Measurements from ENCODE around the gene GALR2.

Gene GALR2

GRCh38 chr17:76081295-76082210 lies 7.0 kb downstream of the GALR2 start:
- DNase-seq (ENCODE audit: extremely low spot score), result no peak
- ChIA-PET CTCF (no interaction called here), POLR2A (interaction anchor here (1.9 kb wide), 1 partner anchor 9 kb away, joined by 11 read pairs; the partner anchor contains the start of gene SRP68)
- TF ChIP-seq FOXM1 (IDR thresholded peaks at IDR 0.05; ENCODE audit: borderline replicate concordance), result no peak

- CTCF ChIA-PET, result interaction anchor here (0.9 kb wide), 1 partner anchor 69 kb away, joined by 3 read pairs; no protein-coding TSS in a partner anchor
Observed at GRCh38 chr17:76082326-76083251, 8.0 kb downstream of the GALR2 start.

GRCh38 chr17:76083536-76084182 lies 9.1 kb downstream of the GALR2 start:
- ChIA-PET POLR2A (interaction anchor here (1.0 kb wide), 1 partner anchor 11 kb away, joined by 6 read pairs; the partner anchor contains the start of gene SRP68), CTCF (no interaction called here)
- no peak for TF ChIP-seq FOXA1 (IDR thresholded peaks at IDR 0.05)
- TF ChIP-seq SP1 (IDR thresholded peaks at IDR 0.05), result no peak
- TF ChIP-seq FOXM1 (IDR thresholded peaks at IDR 0.05; ENCODE audit: borderline replicate concordance), result no peak
- no peak for TF ChIP-seq TARDBP (IDR thresholded peaks at IDR 0.05)
- TF ChIP-seq BHLHE40 (IDR thresholded peaks at IDR 0.05; ENCODE audit: borderline replicate concordance), result no peak
- no peak for TF ChIP-seq HDGF (IDR thresholded peaks at IDR 0.05; ENCODE audit: borderline replicate concordance)
- no peak for TF ChIP-seq ARNT (IDR thresholded peaks at IDR 0.05)
- no peak for TF ChIP-seq PKNOX1 (IDR thresholded peaks at IDR 0.05)
- no peak for TF ChIP-seq CTBP1 (IDR thresholded peaks at IDR 0.05; ENCODE audit: borderline replicate concordance)
- no peak for TF ChIP-seq FOXK2 (IDR thresholded peaks at IDR 0.05)
- no peak for TF ChIP-seq NFRKB (IDR thresholded peaks at IDR 0.05)
- TF ChIP-seq ZNF384 (IDR thresholded peaks at IDR 0.05), result no peak
- no peak for TF ChIP-seq SUZ12 (IDR thresholded peaks at IDR 0.05)
- TF ChIP-seq LEF1 (IDR thresholded peaks at IDR 0.05; ENCODE audit: borderline replicate concordance), result no peak
- no peak for TF ChIP-seq ELF4 (IDR thresholded peaks at IDR 0.05)
- TF ChIP-seq L3MBTL2 (conservative IDR thresholded peaks at IDR 0.05), result no peak
- no peak for DNase-seq (ENCODE audit: extremely low spot score)

More at GRCh38 chr17:76082326-76083251, 8.0 kb downstream of the GALR2 start:
- no peak for TF ChIP-seq FOXK2 (IDR thresholded peaks at IDR 0.05)
- no peak for TF ChIP-seq LEF1 (IDR thresholded peaks at IDR 0.05; ENCODE audit: borderline replicate concordance)
- no peak for TF ChIP-seq NFRKB (IDR thresholded peaks at IDR 0.05)
- TF ChIP-seq CTBP1 (IDR thresholded peaks at IDR 0.05; ENCODE audit: borderline replicate concordance), result no peak
- no peak for TF ChIP-seq ELF4 (IDR thresholded peaks at IDR 0.05)
- no peak for TF ChIP-seq TARDBP (IDR thresholded peaks at IDR 0.05)
- TF ChIP-seq ZNF384 (IDR thresholded peaks at IDR 0.05), result no peak
- TF ChIP-seq HDGF (IDR thresholded peaks at IDR 0.05; ENCODE audit: borderline replicate concordance), result no peak
- no peak for TF ChIP-seq SUZ12 (IDR thresholded peaks at IDR 0.05)
- no peak for TF ChIP-seq FOXA1 (IDR thresholded peaks at IDR 0.05)
- TF ChIP-seq L3MBTL2 (conservative IDR thresholded peaks at IDR 0.05), result no peak
- no peak for TF ChIP-seq BHLHE40 (IDR thresholded peaks at IDR 0.05; ENCODE audit: borderline replicate concordance)
- DNase-seq (ENCODE audit: extremely low spot score), result no peak
- POLR2A ChIA-PET, result interaction anchor here (1.0 kb wide), 1 partner anchor 10 kb away, joined by 6 read pairs; the partner anchor contains the start of gene SRP68

- ChIA-PET POLR2A (interaction anchor here (1.6 kb wide), 1 partner anchor 10 kb away, joined by 3 read pairs; no protein-coding TSS in a partner anchor), CTCF (no interaction called here)
Observed at GRCh38 chr17:76085066-76085730, 10.6 kb downstream of the GALR2 start.

GRCh38 chr17:76085731-76086366 lies 11.3 kb downstream of the GALR2 start:
- ChIA-PET CTCF (no interaction called here), POLR2A (interaction anchor here (0.7 to 1.6 kb wide), 2 partner anchors 10 to 17 kb away, joined by 3 to 4 read pairs; partner anchors contain the start of gene EXOC7)
- no peak for DNase-seq (ENCODE audit: extremely low spot score)
- TF ChIP-seq HDGF (IDR thresholded peaks at IDR 0.05; ENCODE audit: borderline replicate concordance), result no peak

More at GRCh38 chr17:76085066-76085730, 10.6 kb downstream of the GALR2 start:
- no peak for DNase-seq (ENCODE audit: extremely low spot score)
- TF ChIP-seq SP1 (IDR thresholded peaks at IDR 0.05) (no peak), ELF4 (IDR thresholded peaks at IDR 0.05) (no peak), SUZ12 (IDR thresholded peaks at IDR 0.05) (no peak), NFRKB (IDR thresholded peaks at IDR 0.05) (no peak), ARNT (IDR thresholded peaks at IDR 0.05) (no peak), FOXA1 (IDR thresholded peaks at IDR 0.05) (no peak), L3MBTL2 (conservative IDR thresholded peaks at IDR 0.05) (no peak), LEF1 (IDR thresholded peaks at IDR 0.05; ENCODE audit: borderline replicate concordance) (no peak)

GRCh38 chr17:76086384-76086783 lies 11.8 kb downstream of the GALR2 start:
- POLR2A ChIA-PET, result interaction anchor here (0.7 to 1.6 kb wide), 2 partner anchors 9 to 17 kb away, joined by 3 to 4 read pairs; partner anchors contain the start of gene EXOC7
- TF ChIP-seq FOXA1 (IDR thresholded peaks at IDR 0.05) (no peak), SUZ12 (IDR thresholded peaks at IDR 0.05) (no peak), LEF1 (IDR thresholded peaks at IDR 0.05; ENCODE audit: borderline replicate concordance) (no peak)
- CTCF ChIA-PET, result no interaction called here
- DNase-seq (ENCODE audit: extremely low spot score), result no peak

Measured in HEK293T (cell line).